ENCODE results near the gene RICTOR. TPM values are rescaled to one million over a fixed set of nuclear protein-coding genes. Genes with fewer than 3 reads are reported as not detected.

The RICTOR gene
- total and polyA plus RNA-seq, 9 donors: 6.7 to 55.1 (median 41.5) TPM

GRCh38 chr5:39115644-39116343 is 41.6 kb upstream of the RICTOR start:
- Histone ChIP-seq H3K27ac (no peak overlapping the region), H3K9me3 (no peaks in the 10 kb centered on the region), H3K4me1 (ENCODE audit: insufficient read depth) (no peaks in the 10 kb centered on the region), H3K36me3 (no peaks in the 10 kb centered on the region), H3K27me3 (peaks cover 5% of the 10 kb centered on the region), H3K4me3 (peak overlapping the region; percentile 16)
- no peak for DNase-seq
- TF ChIP-seq CTCF (IDR thresholded peaks at IDR 0.05): no peak
- TF ChIP-seq EP300 (IDR thresholded peaks at IDR 0.05): no peak
- no peak for TF ChIP-seq POLR2A (IDR thresholded peaks at IDR 0.05)
- WGBS, 3 donors: 20 to 32% (median 25%) methylated on average over 5 of the region's 5 CpGs
- intact Hi-C loops (cut with DNase I): no loop called here

GRCh38 chr5:39114155-39114554 is 40.0 kb upstream of the RICTOR start:
- peaks cover 4% of the 10 kb centered on the region for H3K27me3 ChIP-seq
- no peak overlapping the region for H3K27ac ChIP-seq
- WGBS, 3 donors: 91 to 94% (median 92%) methylated on average over 4 of the region's 4 CpGs
- H3K9me3 ChIP-seq: no peaks in the 10 kb centered on the region
- intact Hi-C loops (cut with DNase I): no loop called here
- no peak for DNase-seq
- no peak for TF ChIP-seq POLR2A (IDR thresholded peaks at IDR 0.05)
- TF ChIP-seq EP300 (IDR thresholded peaks at IDR 0.05): no peak
- no peak for TF ChIP-seq CTCF (IDR thresholded peaks at IDR 0.05)
- H3K4me1 ChIP-seq (ENCODE audit: insufficient read depth): no peaks in the 10 kb centered on the region
- no peak overlapping the region for H3K4me3 ChIP-seq
- H3K36me3 ChIP-seq: no peaks in the 10 kb centered on the region

- no peak for DNase-seq
- TF ChIP-seq CTCF (IDR thresholded peaks at IDR 0.05): no peak
- TF ChIP-seq POLR2A (IDR thresholded peaks at IDR 0.05): no peak
- no peak for TF ChIP-seq EP300 (IDR thresholded peaks at IDR 0.05)
- H3K4me1 ChIP-seq (ENCODE audit: insufficient read depth): no peaks in the 10 kb centered on the region
- WGBS, 3 donors: 53 to 66% (median 54%) methylated on average over 4 of the region's 4 CpGs
- no peak overlapping the region for H3K27ac ChIP-seq
- intact Hi-C loops (cut with DNase I): no loop called here
- no peak overlapping the region for H3K4me3 ChIP-seq
- no peaks in the 10 kb centered on the region for H3K9me3 ChIP-seq
- no peaks in the 10 kb centered on the region for H3K36me3 ChIP-seq
- H3K27me3 ChIP-seq: no peaks in the 10 kb centered on the region
These were observed 39.3 kb upstream of the RICTOR start for GRCh38 chr5:39113354-39113953.

GRCh38 chr5:39109606-39110005 is 35.4 kb upstream of the RICTOR start:
- Histone ChIP-seq H3K27ac (no peak overlapping the region), H3K4me1 (ENCODE audit: insufficient read depth) (no peaks in the 10 kb centered on the region), H3K4me3 (no peak overlapping the region), H3K9me3 (no peaks in the 10 kb centered on the region), H3K27me3 (no peaks in the 10 kb centered on the region), H3K36me3 (no peaks in the 10 kb centered on the region)
- TF ChIP-seq CTCF (IDR thresholded peaks at IDR 0.05) (no peak), EP300 (IDR thresholded peaks at IDR 0.05) (no peak)
- 76 to 91% (median 85%) methylated on average over 2 of the region's 2 CpGs for WGBS, 3 donors
- intact Hi-C loops (cut with DNase I): no loop called here
- no peak for DNase-seq

Measured in ovary (tissue), 9 donors.